HG03060 (cell line): Measurements from ENCODE around the gene RAB26.
"Not testable (repeated sequence)": the region's sequence is repeated elsewhere in the genome, so short reads cannot be mapped to it uniquely, and the experiment has no call there.

ENCODE experiments used
- ATAC-seq: cut with Tn5 transposase; IDR thresholded peaks from one replicate; pipeline ENCODE4 v1.9.1; 2021; ENCODE audit warnings: low read depth, moderate number of reproducible peaks; ENCODE audit not compliant: unreplicated experiment

RAB26 gene, protein sequence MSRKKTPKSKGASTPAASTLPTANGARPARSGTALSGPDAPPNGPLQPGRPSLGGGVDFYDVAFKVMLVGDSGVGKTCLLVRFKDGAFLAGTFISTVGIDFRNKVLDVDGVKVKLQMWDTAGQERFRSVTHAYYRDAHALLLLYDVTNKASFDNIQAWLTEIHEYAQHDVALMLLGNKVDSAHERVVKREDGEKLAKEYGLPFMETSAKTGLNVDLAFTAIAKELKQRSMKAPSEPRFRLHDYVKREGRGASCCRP

DNA sequence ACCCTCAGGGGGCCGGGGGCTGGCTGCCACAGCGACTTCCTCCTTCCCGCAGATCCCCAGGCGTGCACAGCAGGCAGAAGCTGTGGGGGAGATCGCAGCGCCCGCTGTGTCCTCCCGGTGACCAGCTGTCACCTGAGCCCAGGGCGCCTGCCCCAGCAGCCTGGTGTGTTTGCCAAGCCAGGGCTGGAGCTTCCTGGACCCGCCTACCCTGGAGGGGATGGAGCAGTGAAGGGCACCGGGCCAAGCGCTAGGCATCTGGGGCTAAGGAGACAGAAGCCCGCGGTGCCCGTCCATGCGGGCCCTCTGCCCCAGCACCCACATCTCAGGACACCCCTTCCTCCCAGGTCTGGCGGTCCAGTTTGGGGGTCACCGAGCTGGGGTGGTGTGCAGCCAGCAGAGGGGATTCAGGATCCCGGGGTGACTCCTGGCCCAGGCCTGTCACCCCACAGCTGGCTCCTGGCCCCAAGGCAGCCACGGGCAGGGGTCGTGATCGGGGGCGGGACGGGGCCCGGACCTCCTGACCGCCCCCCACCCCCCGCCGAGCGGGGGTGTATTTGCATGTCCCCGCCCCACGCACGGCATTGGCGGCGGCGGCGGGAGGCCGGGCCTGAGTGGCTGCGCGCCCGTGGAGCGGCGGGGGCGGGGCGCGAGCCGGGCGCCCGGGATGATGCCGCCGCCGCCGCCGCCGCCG is at the start of gene RAB26:
RAB26 (plus strand) TSS at position 645 of the 691 bp plus-strand sequence. CDS start 159 bp downstream, outside the sequence.
- ATAC-seq = no peak

DNA sequence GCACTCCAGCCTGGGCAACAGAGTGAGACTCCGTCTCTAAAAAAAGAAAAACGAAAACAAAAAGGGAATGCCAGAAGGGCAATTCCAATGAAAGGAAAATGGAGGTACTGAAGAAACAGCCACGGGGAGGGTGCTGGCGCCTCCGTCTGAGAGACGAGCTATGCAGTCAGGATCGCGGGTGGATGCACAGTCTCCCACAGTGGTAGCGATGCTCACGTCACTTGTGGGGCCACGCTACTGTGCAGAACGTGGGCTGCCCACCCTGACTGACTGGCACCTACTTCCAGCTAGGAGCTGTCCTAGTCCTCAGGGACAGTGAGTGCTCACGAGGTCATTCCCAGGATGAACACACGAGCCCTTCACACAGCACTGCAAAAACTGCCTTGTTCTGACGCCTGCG is 46.8 kb upstream of the RAB26 start:
- not testable (repeated sequence) for ATAC-seq

DNA sequence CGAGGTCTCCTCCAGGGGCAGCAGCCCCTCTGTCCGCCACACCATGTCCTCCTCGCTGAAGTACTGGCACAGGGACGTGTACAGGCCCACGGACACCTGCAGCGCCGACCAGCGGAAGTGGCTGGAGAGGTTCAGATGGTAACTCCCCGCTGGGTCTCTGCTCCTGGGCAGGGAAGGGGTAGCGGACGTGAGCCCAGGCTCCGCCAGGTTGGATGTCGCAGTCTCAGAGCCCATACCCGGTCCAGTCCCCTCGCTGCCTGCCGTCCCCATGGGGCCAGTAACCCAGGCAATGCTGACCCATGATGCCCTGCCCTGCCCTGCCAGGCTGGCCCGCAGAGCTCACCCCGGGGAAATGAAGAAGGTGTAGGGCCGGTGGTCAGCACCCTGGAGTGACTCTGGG is 46.0 kb upstream of the RAB26 start:
- no peak for ATAC-seq

DNA sequence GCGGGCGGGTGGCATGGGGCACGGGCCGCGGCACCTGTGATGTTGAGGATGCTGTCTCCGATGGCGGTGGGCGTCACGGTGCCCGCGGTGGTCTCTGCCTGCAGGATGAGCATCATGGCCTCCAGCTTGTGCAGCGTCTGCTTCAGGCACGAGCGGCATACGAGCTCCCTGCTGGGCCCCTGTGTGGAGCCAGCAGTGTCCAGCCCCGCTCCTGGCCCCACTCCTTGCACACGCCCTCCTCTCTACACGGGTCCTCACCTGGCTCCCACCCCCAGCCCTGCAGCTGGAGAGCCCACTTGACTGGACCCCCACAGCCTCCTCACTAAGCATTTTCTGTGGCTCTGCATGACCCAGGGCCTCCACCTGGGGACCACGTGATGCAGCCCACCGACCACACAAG is 44.0 kb upstream of the RAB26 start:
- ATAC-seq = not testable (repeated sequence)

DNA sequence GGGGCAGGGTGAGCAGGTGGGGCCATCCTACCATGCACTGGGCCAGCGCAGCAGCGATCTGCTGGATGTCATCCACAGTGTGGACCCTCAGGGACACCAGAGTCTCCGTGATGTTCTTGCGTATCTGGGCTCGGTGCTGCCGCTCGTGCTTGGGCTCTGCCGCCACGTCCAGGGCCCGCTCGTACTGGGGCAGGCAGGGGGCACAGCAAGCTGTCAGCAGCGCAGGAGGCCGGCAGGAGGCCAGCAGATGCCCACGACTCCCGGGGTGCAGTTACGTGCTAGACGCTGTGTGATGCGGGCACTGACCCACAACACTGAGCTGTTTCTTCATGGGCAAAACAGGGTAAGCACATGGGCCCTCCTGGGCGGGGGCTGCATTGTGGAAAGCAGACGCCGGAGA is 43.1 kb upstream of the RAB26 start:
- ATAC-seq = not testable (repeated sequence)

DNA sequence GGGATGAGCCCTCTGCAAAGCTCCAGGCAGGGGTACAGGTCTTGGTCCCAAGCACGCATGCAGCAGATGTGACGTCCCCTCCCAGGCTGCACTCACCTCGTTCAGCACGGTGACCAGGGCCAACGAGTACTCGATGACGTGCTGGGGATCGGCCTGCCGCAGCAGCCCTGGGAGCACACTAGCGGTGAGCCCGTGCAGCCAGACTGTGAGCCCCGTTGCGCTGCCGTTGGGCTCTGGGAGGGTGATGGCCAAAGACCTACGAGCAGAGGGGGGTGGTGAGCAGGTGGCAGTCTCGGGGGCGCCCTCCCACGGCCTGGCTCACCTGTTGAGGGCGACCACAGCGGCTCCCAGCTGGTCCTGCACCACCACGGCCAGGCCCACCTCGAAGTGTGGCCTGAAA is 42.7 kb upstream of the RAB26 start:
- not testable (repeated sequence) for ATAC-seq

DNA sequence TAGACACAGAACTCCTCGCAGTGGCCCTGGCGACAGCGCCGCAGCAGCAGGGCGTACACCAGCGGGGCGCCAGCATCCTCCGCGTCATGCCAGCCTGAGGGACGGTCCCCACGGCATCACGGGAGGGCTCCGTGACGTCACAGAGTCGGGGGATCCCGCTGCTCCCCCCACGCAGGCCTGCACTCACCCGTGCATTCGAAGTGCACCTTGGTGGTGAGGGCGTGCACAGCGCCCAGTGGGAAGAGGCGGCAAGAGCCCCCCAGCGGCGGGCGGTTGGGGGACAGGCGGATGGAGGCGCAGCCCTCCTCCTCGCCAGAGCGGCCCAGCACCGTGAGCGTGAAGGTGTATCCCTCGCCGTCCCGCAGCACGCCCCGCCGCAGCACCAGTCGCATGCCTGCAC is 42.2 kb upstream of the RAB26 start:
- ATAC-seq = not testable (repeated sequence)

DNA sequence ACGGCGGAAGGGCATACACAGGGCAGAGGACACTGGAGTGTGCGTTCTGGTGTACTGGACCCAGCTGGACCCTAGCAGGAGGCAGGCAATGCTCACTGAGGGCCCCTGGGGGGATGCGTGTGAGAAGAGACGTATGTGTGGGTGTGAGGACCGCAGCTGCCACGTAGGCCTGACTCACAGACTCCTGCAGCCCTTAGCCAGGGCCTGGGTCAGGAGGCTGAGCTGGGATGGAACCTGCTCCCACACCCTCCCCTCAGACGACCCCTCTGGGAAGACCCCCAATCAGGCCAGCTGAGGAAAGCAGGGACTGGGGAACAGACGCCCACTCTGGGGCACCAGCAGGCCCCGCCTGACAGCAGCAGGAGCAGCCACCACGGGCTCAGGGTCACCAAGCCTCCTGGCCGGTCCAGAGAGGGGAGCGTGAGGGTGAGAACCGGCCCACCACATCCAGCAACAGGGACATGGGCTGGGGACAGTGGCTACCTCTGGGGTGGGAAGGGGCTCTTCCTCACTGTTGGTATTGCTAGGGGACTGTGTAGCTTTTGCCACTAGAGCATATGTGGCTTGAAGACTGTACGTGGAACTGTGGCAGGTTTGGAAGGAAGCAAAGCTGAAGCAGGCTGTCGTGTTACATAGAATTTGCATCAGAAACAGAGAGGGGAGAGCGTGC is 41.2 kb upstream of the RAB26 start:
- ATAC-seq = not testable (repeated sequence)

DNA sequence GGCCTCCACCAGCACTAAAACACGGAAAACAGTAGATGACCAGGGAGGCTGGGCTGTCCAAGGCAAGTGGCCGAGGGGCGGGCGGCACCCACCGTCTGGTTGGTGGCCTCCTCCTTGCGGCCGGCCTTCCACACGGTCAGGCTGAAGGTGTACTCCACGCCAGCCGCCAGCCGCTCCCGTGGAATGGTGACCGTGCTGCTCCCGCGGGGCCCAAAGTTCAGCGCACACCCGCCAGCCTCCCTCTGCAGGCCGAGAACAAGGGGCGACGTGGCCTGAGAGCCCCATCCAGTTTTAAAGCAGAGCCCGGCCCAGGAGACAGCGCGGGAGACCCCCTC is 40.7 kb upstream of the RAB26 start:
- not testable (repeated sequence) for ATAC-seq

DNA sequence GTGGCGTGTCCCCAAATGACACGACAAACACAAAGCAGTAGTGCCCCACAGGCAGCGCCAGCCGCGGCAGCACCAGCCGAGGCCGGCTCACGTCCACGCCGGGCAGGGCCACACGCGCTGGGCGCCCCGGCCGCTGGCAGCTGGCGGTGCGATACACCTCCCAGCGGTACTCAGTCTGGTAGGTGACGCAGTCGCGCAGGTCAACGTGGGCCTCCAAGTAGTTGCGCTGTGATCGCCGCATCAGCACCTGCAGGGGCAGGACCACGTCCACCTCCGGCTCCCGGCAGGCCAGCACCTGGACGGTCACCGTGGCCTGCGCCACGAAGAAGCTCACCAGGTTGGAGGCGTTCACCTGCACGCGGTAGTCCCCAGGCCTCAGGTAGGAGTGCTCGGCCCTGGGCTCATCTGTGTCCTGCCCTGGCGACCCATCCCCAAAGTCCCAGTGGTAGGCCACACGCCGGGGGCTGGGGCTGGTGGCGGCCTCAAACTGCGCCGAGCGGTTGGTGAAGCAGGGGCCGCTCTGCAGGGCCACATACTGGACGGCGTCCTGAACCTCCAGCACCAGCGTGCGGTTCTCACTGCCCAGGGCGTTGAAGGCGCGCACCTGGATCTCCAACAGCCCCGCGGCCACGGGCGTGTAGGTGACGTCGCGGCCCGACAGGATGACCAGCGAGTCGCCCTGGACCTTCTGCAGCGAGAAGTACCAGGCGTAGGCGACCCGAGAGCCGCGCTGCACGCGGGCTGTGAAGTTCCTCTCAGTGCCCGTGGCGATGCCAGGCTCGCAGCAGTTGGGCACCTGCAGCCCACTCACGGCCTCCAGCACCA is 39.8 kb upstream of the RAB26 start:
- not testable (repeated sequence) for ATAC-seq

DNA sequence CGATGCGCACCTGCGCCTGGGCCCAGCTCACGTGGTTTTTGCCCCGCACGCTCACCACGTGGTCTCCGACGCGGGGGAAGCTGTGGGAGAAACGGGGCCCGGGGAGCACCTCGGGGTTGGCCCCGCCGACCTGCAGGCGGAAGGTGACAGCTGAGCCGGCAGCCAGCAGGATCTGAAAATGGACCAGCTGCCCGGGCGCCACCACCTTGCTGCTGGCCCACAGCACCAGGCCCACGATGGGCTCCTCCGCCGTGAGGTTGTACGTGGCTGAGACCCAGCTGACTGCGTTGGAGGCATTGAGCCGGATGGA is 39.2 kb upstream of the RAB26 start:
- ATAC-seq = not testable (repeated sequence)

DNA sequence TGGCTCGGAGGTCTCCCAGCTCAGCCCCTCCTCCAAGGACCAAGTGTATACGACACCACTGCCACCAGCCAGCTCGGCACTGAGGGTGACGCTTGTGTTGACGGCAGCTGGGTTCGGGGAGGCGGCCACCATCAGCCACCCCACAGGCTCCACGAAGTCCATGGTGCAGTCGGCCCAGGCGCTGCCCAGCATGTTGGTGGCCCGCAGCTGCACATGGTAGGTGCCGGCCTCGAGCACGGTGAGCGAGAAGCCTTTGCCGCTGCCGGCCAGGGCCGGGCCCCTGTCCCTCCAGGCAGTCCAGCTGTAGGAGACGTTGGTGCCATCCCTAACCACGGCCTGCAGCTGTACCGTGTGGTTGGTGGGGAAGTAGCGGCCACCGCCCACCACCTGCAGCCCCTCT is 38.6 kb upstream of the RAB26 start:
- not testable (repeated sequence) for ATAC-seq

DNA sequence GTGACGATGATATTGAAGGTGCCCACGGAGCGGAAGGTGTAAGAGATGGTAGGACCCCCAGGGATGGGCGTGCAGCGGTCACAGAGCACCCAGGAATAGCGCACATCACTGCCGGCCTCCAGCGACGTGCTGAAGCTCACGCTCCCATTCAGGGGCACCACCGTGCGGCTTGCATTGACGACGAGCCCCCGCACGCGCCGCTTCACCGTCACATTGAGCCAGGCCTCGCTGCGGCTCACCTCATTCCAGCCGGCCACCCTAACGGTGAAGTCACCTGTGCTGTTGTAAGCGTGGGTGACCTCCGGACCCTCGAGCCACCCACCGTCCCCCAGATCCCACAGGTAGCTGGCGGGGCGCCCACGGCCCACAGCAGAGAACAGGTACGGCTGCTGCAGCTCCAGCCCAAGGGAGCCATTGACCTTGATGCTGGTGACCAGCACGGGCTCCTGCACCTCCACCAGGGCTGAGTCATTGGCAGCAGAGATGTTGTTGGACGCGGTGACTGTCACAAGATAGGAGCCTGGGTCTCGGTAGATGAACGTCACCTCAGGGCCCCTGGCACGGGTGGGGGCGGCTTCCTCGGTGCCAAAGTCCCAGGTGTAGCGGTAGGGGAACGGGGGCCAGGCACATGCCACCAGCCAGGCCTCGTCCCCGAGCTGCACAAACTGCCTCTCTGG is 38.0 kb upstream of the RAB26 start:
- not testable (repeated sequence) for ATAC-seq

DNA sequence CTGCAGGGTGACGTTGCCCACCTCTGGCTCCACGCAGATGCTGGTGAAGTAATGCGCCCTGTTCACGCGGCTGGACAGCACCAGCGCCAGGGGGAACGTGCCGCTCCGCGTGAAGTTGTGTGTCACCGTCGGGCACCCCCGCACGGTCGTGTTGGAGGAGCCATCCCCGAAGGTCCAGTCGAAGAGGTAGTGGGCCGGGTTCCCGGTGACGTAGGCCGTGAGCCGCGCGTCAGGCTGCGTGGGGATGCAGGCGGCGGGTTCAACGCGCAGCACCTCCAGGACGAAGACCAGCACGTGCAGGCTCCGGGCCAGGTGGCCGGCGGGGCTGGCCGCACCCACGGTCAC is 37.4 kb upstream of the RAB26 start:
- not testable (repeated sequence) for ATAC-seq

DNA sequence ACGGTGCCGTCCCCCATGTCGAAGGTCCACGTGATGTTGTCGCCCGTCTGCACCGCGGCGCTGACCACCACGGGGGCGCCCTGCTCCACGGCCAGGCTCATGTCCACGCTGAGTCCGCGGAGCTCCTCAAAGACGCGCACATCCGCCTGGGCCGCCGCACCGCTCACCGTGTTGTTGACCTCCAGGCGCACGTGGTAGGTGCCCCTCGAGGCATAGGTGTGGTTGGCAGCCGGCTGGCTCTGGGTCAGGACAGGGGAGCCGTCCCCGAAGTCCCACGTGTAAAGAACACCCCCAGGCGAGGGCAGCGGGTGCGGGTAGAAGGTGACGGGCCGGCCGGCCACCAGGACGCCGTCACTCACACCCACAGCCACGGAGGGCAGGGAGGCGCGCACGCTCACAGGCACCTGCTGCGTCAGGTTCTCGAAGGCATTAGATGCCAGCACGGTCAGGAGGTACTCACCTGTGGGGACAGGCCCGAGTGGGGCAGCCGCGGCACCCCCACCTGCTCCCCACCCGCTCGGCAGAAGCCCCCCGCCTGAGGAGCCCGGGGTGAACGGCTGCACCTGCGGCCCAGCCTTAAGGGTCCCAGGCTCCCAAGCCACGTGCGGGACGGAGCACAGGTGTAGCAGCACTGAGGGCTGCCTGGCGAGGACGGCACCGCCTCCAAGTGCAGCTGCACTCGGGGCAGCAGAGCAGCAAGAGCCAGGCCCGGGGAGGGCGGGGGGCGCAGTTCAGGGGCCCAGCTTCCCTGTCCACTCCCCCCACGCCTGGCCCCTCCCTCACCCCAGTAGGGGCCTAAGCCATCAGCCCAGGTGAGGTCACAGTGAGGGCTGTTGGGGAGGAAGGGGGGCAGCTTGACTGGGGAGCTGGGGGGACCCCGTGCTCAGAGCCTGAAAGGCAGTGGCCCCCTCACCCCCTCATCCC is 36.8 kb upstream of the RAB26 start:
- not testable (repeated sequence) for ATAC-seq

DNA sequence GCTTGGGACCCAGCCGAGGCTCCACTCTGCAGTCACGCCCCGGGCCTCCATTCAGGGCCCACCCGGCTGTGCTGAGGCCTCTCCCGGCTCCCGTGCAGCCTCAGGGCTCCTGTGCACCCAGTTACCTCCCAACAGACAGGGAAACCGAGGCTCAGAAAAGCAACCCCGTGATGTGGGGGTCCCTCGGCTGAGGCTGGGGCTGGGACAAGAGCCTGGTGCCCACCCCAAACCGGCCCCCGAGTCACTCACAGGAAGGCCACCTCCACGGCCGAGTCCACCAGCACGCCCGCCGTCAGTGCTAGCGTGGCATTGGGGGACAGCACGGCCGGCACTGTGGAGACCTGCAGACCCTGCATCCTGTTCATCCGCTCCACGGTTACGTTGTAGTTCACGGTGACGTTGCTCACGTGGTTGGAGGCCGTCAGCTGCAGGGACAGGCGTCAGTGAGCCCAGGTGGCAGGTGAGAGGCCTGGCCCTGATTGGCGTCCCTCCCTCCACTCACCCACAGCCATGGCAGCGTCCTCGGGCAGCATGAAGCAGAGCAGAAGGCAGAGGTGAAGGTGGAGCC is 35.8 kb upstream of the RAB26 start:
- ATAC-seq = not testable (repeated sequence)

DNA sequence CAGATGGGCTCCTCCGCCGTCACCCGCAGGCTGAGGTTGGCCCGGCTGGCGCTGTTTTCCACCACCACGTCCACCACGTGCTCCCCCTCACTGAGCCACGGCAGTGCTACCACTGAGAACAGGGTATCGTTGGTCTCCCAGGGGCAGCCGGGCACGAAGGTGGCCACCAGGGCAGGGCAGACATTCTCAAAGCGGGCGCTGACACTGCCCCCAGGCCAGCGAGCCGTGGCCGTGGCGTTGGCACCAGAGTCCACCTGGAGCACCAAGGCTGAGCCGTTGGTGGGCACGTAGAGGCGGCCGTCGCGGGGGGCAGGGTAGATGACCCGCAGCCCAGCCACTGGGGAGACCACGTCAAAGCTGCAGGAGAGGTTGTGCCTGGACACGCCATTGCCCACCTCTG is 34.2 kb upstream of the RAB26 start:
- ATAC-seq = not testable (repeated sequence)

DNA sequence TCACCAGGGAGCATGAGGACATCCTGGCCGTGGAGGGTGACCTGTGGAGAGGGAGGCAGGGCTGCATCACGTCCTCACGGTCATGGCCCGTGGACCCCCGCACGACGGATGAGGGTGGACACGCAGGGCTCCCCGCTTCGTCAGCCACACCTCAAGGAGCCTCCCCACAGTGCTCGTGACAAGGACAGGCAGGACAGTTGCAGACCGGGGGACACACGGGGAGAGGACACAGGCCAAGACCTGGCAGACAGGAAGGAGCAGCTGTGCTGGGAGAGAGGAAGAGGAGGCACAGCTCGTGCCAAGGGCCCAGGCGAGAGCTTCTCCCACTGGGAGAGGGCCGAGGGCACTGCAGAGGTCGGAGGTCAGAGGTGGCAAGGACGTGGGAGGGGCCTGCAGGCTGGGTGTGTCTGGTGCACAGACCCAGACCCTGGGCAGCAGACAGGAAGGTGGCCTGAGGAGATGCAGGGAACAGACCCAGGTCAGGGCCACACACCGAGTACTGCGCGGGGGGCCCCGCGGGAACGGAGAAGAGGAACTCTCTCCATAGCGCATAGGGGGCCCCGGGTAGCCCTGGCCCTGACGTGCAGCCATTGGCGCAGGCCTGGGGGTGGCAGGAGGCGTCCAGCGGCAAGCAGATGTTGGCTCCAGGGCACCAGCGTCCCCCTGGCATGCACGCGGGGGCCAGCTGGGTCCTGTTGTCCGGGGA is 33.4 kb upstream of the RAB26 start:
- ATAC-seq = not testable (repeated sequence)

DNA sequence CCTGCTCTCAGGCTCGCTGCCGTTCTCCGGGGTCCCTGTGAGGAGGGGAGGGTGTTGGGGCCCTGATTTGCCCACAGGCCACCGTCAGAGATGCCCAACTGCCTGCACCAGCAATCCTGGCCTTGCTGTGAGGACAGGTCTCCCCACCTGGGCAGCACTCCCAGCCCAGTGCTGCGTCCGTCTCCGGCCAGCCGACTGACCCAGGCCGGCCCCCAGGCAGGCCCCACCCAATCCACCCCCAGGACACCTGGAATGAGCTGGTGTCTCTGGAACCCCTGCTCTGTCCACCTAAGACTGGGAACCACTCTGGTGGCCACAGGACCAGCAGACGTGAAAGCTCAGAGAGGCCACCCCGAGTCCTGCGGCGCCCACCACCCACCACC is 32.8 kb upstream of the RAB26 start:
- ATAC-seq = no peak
